CD4-positive, alpha-beta T cell treated with Interleukin-12 subunit alpha and Interleukin-12 subunit beta, for 1 hour (primary cell): ENCODE results near the gene MYOG.

ENCODE experiments used
- DNase-seq: peaks from one replicate; pipeline ENCODE4 v3.0.0-alpha.2; 2020

Gene MYOG

DNA sequence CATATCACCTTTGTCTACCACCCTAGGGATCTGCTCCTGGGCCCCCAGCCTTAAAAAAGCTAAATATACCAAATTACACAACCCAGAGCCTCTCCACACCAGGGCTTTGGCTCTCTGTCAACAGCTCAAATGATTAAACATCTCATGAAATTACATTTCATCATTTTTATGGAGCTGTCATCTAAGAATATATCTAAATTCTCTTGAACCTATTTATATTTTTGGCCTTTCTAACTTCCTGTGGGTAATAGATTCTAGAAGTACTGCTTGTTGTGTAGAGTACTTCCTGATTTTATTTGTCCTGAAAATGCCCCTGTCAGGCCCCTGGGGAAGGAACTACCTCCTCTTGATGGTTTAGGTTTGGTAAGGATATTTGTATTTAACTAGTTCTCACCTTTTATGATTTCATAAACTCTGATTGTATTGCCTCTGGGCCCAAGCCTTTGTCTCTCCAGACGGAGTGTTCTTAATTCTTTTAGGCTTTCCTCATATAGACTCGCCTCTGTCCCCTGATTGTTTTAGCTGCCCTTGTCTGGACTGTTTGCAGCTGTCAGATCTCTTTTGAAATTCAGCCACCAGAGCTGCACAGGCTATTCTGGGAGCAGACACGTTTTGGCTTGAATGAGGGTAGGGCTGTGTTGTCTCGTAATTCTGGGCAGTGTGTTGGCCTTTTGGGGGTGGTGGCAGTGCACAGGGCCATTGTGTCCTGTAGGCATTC, 16.6 kb downstream of the MYOG start:
- DNase-seq = no peak

DNA sequence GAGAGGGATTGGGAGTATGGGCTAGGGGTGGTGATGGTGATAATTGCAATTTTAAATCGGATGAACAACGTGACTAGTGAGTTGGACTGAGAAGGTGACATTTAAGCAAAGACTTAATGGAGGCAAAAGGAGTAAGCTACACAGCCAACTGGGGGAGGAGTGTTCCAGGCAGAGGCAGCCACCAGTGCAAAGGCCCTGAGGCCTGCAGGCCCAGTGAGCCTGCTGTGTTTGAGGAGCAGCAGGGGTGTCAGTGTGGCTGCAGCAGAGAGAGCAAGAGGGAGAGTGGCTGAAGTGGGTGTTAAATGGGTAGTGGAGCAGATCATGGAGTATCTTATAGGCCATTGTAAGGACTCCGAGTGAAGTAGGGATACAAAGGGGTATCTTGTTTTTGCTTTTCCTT, 18.8 kb downstream of the MYOG start:
- no peak for DNase-seq

DNA sequence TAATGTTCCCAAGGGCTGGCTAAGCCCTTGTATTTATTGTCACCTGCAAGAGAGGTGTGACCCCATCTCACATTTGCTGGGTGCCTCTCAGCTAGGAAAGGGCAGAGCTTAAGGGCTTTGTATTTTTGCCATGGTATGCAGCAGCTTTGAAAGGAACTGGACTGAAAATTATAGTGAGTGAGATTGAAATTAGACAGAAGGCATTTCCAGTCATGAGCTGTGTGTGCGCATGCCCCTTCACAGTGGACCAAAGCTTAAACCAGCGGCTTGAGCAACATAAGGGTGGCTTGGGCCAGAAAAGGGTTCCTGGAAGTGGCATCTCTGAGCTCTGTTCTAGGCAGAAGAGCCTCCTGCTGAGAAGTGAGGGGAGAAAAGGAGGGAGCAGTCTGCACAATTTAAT, 19.8 kb downstream of the MYOG start:
- DNase-seq = no peak

DNA sequence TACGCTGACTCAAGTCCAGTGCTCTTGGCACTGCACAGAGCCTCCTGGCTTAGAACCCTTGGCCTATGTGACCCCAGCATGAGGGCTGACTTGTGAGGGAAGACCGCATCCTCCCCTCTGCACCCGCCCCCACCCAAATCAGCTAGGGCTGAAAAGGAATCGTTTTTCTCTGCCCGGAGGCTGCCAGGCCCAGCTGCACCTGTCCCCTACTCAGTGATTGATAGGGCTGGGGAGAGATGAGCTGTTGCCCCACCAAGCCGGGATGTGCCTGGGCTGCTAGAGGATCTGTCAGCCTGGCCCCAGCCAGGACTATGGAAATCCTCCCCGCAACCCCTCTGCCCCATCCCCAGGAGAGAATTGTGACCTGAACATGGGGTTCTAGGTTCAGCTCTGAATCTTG, 20.6 kb downstream of the MYOG start:
- DNase-seq = no peak

DNA sequence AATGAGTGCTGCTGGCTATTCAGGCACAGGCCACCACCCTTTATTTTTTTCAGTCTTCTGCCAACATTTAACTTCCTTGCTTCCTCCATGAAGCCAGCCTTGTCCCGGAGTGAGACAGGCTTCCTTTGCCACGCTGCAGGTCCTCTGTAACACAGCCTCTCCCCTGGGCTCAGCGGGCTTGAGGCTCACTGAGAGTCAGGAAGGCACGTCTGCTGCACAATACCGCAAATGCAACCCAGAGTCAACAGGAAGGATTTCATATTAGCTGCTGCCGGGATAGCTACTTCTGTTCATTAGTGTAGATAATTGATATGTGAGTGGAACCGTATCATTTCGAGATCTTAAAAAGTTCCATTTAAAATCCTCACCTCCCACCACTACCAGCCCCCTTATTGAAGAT, 22.5 kb downstream of the MYOG start:
- DNase-seq = no peak

DNA sequence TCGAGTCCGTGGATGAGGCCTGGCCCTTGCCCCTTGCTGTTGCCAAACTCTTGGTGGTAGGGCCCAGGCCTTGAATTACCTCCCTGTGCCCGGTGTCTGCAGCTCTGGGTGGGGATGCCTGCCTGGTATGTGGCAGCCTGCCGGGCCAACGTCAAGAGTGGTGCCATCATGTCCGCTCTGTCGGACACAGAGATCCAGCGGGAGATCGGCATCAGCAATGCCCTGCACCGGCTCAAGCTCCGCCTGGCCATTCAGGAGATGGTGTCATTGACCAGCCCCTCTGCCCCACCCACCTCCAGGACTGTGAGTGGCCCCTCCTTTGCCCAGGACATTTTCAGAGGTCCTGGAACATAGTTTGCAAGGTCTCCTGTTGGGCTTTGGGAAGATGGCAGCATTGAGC, 25.7 kb downstream of the MYOG start:
- DNase-seq = no peak

DNA sequence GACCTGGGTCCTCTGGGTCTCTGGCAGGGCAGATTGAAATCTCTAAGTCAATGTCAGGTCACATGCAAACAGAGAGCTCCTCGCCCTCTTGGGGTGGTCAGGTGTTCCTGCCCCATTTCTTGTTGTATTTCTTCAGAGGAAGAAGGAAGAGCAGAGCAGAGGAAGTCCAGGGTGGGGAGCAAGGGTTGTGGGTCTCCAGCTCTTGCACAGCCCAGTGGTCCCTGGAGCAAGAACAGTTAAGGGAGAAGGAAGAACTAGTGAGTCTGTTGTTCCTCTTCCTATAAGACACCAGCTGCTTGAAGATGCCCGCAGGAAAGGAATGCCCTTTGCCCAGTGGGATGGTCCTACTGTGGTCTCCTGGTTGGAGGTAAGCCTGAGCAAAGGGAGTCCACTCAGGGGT, 26.3 kb downstream of the MYOG start:
- no peak for DNase-seq

DNA sequence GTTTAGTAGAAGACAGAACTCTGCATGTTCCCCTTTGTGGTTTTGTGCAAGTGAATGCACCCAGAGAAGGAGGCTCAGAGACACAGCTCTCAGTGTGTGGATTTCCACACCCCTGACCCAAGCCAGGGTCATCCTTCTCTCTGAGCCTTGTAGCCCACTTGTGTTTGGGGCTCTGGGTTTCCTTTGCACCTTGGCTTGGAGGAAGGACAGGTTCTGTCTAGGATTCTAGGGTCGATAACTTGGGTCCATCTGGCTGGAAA, 27.2 kb downstream of the MYOG start:
- DNase-seq = no peak

DNA sequence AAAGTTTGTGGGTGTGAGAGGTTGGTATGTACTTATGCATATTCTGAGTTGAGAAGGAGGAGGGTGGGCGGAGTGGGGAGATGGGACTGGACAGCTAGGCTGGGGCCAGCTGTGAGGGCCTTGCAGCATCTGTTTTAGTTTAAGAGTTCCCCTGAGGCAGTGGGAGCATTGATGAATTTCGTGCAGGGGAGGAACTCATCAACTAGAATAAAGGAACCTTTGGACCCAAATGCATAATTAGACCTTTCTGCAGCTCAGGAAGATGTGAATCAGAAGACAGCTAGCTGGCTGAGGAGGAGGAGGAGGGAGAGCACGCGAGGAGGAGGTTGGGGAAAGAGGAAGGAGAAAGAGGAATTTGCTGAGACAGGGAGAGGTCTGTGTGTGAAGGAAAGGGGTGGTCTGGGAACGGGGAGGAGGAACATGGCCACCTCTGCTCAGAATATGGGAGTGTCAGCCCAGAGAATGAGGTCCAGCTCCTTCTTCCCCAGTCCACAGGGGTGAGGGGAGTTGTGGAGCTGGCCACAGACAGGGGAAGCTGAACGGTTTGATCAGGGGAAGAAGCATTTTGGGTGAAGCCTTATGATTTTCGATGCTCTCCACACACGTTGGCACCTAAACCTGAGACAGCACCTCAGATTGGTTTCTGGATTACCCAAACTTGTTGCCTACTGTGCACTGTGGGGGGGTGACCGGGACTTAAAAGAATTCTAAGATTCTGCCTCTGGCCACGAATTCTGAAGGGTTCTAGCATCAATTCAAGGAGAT, 27.7 kb downstream of the MYOG start:
- DNase-seq = no peak

DNA sequence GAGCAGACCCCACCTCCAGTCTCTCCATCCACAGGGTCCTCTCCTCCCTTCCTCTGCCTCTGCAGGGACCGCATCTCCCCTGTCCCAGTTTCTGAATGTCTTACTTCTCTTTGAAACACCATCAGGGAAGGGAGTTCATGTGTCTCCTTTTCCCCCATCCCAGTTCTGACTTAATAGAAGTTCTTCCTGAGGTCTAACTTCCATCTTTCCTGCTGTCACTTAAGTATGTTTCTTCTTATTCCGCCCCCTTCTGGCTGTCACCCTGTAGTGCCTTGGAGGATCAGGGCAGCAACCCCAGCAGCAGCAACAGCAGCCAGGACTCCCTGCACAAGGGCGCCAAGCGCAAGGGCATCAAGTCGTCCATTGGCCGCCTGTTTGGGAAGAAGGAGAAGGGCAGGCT, 29.3 kb downstream of the MYOG start:
- DNase-seq = no peak

DNA sequence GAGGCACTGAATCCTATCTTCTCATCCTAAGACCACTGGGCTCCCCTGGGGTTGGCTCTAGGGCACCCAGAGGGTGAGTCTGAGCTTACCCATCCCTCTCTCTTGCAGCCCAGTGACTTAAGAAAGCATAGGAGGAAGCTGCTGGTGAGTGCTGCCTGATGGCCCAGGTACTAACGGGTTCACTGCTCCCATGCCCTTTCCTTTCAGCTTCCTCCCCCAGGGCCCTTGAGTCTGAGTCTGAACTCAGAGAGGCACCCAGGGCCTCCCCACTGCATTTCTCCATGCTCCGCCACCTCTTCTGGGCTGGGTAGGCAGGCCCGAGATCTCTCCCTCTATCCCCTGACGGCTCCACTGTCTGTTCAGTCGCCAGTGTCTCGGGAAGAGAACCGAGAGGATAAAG, 29.8 kb downstream of the MYOG start:
- DNase-seq = no peak

DNA sequence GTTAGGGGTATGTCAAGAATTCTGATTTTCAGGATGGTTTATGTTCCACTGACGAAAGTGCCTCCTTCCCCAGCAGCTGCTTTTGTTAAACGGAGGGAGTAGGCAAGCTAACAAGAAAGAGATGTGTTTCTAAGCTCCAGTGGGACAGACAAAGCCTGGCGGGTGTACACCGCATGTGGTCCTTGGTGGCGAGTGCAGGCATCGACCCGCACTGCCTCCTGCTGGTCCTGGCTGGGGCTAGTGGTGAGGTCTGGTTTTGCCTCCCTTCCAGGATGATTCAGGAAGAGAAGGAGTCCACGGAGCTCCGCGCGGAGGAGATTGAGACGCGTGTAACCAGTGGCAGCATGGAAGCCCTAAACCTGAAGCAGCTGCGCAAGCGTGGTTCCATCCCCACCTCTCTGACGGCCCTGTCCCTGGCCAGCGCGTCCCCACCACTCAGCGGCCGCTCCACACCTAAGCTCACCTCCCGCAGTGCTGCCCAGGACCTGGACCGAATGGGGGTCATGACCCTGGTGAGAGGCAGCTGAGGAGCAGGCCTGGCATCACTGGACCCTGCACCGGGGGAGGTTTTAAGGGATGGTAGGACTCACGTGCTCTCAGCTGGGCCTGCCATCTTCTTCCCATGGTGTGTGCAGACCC, 30.5 kb downstream of the MYOG start:
- no peak for DNase-seq

DNA sequence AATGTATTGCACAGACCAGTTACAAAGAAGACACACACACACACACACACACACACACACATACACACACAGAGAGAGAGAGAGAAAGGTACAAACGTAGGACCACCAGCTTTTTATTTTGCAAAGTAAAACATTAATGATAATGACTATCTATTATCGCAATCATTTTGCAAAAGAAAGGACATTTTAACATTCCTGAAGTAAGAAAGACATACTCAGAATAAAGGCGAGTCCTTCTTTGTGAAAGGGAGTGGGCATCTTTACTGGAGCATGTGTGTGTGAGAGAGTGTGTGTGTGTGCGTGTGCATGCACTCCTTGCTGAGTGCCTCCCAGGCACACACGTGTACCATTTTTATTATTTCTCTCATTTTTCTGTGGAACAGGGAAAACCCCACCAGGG, 31.2 kb downstream of the MYOG start:
- no peak for DNase-seq

DNA sequence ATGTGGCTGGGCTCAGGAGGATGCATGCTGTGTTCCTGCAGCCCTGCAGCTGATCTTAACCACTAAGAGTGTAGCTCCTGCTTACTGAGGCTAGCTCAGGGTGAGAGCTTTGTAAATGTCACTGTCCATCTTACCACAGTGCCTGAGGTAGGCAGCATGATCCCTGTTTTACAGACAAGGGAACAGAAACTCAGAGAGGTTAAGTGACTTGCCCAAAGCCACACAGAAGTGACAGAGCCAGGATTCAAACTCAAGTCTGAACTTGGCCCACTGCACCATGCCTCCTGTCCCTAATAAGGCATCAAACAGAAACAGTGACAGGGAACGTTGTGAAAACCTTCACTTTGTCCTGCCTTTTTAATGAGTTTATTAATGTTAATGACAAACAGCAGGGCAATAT, 31.6 kb downstream of the MYOG start:
- DNase-seq = no peak

DNA sequence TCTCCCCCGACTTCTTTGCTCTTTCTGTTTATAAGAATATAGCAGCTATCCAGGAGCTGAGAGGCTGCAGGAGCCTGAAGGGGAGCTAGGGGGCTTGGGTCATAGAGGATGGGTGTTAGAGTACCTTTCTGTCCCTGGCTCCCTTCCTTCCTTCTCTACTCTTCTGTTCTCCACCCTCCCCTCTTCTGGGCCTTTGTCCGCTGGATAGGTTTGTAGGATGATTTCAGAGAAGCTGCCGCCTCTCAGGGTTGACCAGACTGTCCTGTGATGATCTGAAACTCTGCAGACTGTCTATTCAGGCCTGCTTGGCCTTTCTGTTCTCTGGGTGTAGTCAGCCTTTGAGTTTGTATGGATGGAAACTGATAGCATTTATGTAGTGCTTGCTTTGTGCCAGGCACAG, 33.2 kb downstream of the MYOG start:
- DNase-seq = no peak

DNA sequence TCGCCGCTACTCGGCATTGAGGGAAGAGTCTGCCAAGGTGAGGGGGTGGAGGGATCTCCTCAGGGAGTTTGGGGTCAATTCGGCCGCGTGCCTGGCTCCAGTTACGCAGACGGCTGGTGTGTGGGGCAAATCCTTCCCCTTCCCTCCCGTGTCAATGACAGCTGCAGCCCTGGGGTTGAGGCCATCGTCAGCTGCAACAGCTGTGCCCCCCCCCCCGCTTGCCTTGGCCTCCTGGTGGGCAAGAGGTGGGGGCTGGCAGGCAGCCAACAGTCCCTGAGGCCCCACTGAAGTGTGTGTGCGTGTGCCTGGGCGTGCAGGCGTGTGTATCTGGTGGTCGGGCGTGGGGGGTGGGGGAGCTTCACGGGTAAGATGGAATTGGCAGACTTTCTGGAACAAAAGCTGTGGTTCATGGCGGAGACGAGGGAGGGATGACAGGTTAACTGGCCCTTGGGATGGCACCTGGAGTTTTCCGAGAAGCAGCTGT, 33.9 kb downstream of the MYOG start:
- DNase-seq = no peak

DNA sequence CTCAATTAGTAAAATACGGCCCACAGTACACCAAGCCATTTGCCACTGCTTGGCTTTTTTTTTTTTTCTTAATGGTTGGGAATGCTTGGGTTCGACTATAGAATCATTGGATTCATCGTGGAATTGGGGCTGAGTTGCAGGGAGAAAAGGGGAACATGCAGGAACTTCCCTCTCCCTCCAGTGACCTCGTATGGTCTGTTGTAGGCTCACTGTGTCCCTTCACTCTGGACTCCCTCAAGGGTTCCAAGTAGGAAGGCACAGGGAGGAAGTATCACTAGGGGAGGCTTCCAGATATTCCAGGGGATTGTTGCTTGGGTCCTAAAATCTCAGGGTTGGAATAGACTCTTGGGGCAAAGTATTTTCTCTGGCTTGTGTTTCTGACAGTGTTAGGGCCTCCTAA, 35.0 kb downstream of the MYOG start:
- no peak for DNase-seq

DNA sequence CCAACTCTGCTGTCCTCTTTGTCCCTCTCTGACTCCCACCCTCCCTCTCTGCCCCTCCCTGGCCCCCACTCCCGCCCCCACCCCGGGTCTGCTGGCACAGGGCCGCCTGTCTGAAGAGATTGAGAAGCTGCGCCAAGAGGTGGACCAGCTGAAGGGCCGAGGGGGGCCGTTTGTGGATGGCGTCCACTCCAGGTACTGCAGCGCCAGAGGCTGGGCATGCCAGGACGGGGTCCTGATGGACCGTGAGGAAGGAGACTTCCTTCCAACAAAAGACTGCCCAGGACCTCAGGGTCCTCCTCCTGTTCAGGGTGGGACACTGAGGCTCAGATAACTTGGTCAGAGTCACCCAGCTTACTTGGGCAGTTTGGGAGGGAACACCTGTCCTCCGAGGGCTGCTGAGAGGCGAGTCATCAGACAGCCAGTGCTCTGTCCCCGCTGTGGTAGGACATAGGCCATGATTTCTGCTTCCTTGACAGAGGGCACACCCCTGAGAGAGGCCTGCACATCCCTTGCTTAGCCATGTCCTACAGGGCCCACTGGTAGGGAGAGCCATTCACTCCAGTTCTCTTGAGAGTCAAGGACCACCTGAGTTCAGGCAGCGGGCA, 36.1 kb downstream of the MYOG start:
- DNase-seq = no peak

DNA sequence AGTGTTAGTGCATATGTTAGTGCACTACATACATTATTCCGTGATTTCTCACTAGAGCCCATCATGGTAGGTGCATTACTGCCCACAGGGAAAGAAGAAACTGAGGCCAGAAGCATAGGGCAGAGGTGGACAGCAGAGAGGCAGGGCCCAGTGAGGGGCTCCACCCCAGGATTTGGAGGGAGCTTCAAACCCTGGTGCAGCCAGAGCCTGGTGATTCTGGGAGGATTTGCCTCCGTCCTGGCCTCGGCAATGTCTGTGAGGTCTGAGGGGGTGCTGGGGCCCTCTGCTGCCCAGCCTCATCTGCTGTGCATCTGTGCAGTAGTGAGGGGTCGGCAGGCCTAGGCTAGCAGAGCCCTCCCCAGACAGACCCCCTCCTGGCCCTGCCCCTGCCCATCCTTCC, 36.7 kb downstream of the MYOG start:
- no peak for DNase-seq

DNA sequence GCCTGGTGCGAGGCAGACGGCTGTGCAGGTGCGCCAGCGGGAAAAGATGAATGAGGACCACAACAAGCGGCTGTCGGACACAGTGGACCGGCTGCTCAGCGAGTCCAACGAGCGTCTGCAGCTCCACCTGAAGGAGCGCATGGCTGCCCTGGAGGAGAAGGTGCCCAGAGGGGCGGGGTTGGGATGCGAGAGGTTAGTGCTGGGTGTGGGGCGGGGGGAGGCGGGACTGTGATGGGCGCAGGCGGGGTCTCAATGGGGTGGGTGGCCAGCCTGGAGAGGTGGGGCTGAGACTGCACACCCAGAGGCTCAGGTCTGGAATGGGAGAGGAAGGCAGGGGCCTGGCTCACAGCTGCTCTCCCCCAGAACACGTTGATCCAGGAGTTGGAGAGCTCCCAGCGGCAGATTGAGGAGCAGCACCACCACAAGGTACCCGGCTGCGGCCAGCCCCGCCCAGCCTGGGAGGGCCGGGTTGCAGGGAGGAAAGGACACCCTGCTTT, 37.2 kb downstream of the MYOG start:
- DNase-seq = no peak

DNA sequence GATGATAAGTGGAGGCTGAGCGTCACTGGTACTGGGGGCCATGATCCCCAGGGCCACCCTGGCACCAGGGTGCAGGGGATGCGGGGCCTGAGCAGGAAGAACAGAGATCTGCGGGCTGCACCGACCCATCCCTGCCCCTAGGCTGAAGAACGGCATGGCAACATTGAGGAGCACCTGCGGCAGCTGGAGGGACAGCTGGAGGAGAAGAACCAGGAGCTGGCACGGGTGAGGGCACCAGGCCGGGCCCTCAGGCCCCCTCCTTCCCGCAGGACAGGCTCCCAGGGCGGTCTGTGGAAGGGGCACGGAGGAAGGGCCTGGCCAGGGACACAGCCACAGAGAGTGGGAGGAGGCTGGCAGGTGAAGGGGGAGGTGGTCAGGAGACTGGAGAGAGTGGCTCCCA, 37.7 kb downstream of the MYOG start:
- DNase-seq = no peak

DNA sequence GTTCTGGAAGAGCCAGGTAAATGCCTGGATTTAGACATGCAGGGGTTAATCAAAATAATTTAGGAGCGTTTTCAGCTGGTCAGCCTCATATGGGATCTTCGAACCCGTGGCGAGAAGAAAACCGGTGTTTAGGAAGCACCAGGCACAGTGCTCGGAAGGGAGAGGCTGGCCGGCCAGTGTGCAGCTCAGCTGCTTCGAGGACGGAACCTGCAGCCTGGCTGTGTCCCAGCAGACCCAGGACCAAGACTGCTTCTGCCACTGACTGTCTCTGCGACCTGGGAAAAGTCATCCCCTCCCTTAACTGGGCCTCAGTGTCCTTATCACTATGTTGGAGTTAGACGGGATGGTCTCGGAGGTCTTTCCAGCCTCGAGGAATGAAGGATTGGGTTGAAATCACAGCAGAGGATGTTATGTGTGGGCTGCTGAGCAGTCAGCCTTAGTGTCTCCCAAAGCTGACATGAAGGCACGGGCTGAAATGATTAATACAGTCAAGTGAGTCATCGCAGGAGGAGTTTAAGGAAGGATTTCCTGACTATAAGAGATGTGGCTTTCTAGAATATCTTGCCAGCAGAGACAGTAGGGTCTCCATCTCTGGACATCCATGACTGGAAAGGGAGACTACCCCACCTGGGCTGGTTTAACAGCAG, 38.7 kb downstream of the MYOG start:
- no peak for DNase-seq

DNA sequence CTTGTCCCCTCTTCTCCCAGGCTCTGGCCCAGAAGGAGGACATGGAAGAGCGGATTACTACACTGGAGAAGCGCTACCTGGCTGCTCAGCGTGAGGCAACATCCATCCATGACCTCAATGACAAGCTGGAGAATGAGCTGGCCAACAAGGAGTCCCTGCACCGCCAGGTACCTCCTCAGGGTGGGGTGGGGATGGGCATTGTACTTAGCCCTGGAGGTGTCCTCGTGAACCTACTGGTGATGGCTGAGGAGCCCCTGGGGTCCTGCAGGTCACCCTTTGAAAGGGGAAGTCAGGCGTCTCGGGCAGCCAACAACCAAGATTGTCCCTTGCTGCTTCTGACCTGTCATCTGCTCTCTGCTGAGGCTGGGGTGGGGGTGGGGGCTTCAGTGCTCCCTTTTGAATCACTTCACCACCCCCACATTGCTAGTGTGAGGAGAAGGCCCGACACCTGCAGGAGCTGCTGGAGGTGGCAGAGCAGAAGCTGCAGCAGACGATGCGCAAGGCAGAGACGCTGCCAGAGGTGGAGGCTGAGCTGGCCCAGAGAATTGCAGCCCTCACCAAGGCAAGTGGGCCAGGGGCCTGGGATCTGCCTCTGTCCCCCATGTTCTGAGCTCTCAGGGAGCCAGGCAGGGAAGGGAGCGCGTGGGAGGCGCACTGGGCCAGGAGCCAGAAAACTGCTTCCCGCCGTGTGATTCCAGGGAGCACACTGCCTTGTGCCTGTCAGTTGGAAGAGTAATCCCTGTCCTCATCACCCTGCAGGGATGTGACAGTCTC, 39.8 kb downstream of the MYOG start:
- DNase-seq = no peak
